Right lobe of liver (tissue), 6 donors: ENCODE measurements around the gene SFTPA1. TPM values are rescaled to one million over a fixed set of nuclear protein-coding genes. Genes with fewer than 3 reads are reported as not detected.
A peak's percentile ranks its signal among the peaks of the same experiment; 100 is the strongest.
"Not testable (repeated sequence)": the region's sequence is repeated elsewhere in the genome, so short reads cannot be mapped to it uniquely, and the experiment has no call there.

Experiments used
- ATAC-seq, 4 donors: fragments of 200-7000 bp; cut with Tn5 transposase; one replicate each; pipeline ENCODE4 v1.9.1; 2020; ENCODE audit warnings: mild to moderate bottlenecking in 4 of 4, moderate library complexity in 4 of 4
- DNase-seq, 3 donors: peaks; one replicate each; pipeline ENCODE4 v3.0.0-alpha.2; 2020
- H3K27ac ChIP-seq, 3 donors: fragments of 200-600 bp; one replicate each; pipeline ENCODE4 v1.8.0; 2022
- H3K27me3 ChIP-seq, 2 donors: fragments of 200-600 bp; one replicate each; pipeline ENCODE4 v1.8.0; 2022
- H3K36me3 ChIP-seq, 4 donors: fragments of 200-600 bp; sonication (generic) in 1 of 4; one replicate each; pipeline versions ENCODE4 v1.5.1 to v1.8.0; 2017 to 2022; ENCODE audit warnings: control low read depth in 1 of 4
- H3K4me1 ChIP-seq, 4 donors: fragments of 200-600 bp; sonication (generic) in 1 of 4; one replicate each; pipeline versions ENCODE4 v1.5.1 to v1.8.0; 2017 to 2022; ENCODE audit warnings: control low read depth in 1 of 4
- H3K4me3 ChIP-seq, 3 donors: fragments of 200-600 bp; one replicate each; pipeline ENCODE4 v1.8.0; 2022
- H3K9me3 ChIP-seq, 4 donors: fragments of 200-600 bp; sonication (generic) in 1 of 4; one replicate each; pipeline versions ENCODE4 v1.5.1 to v1.8.0; 2017 to 2022; ENCODE audit warnings: control low read depth in 1 of 4
- CTCF ChIP-seq, 4 donors: fragments of 200-600 bp in 3 of 4; fragments of 450-650 bp in 1 of 4; IDR thresholded peaks; one replicate each; pipeline versions ENCODE4 v1.5.1 to v1.8.0; 2016 to 2022; ENCODE audit warnings: antibody characterized with exemption in 4 of 4, mild to moderate bottlenecking in 2 of 4
- POLR2A ChIP-seq: fragments of 450-650 bp; IDR thresholded peaks from one replicate; pipeline ENCODE4 v1.6.1; 2017; ENCODE audit warnings: antibody characterized with exemption, mild to moderate bottlenecking
- WGBS: methylation state at CpG from one replicate; pipeline ENCODE4 v1.1.6; 2018; ENCODE audit warnings: low coverage, low lambda C conversion rate; ENCODE audit not compliant: insufficient coverage; ENCODE audit errors: missing lambda C conversion rate; 5-methylcytosine and 5-hydroxymethylcytosine counted together
- intact Hi-C, 2 donors: fragments of 100-400 bp; cut with DNase I; formaldehyde crosslinking; loops; one replicate each; pipeline versions ENCODE4 v1.11.2 to v1.14.1; 2022
- total RNA-seq, 6 experiments: library from RNA; depleted of rRNA in 2 of 6; stranded (reverse); fragments of >200 nt in 2 of 6; fragmentation: NEBNext Ultra II Directional in 3 of 6; extraction: Animal tissue kit (Norgen Biotek cat#: 25700) in 3 of 6; gene quantifications; one replicate each; pipeline versions ENCODE4 v1.1.0 to v1.2.4, GENCODE V29; 2016 to 2023
- donor health status: DM: no; HTN: yes; CAD: no.
- donor health status: DM: no; HTN: no; CAD: no.
- donor health status: DM: no; HTN: no; CAD: no.
- donor health status: DM: no; HTN: yes; CAD: no.
- donor health status: DM: no; HTN: yes; CAD: no.

The SFTPA1 gene
- total RNA-seq, 6 experiments from 2014 or later = 0.12 to 0.40 (median 0.35) TPM; not detected in 3

- DNase-seq = no peak
- ATAC-seq = no peak
- H3K4me1 ChIP-seq = no peaks in the 10 kb centered on the region
- H3K4me3 ChIP-seq = no peak overlapping the region
- H3K27ac ChIP-seq = no peak overlapping the region
- TF ChIP-seq POLR2A (no peak), CTCF (IDR thresholded peaks at IDR 0.05) (no peak)
- no peaks in the 10 kb centered on the region for H3K9me3 ChIP-seq
- intact Hi-C loops = no loop called here
- H3K27me3 ChIP-seq = no peaks in the 10 kb centered on the region
- H3K36me3 ChIP-seq = no peaks in the 10 kb centered on the region
Measured at GRCh38 chr10:79605308-79605707, 5.4 kb upstream of the SFTPA1 start.

GRCh38 chr10:79608505-79609375 is 2.0 kb upstream of the SFTPA1 start:
- Histone ChIP-seq H3K4me1 (no peaks in the 10 kb centered on the region), H3K27ac (no peak overlapping the region), H3K9me3 (no peaks in the 10 kb centered on the region), H3K4me3 (no peak overlapping the region), H3K27me3 (no peaks in the 10 kb centered on the region), H3K36me3 (no peaks in the 10 kb centered on the region)
- TF ChIP-seq CTCF (IDR thresholded peaks at IDR 0.05) (peak; percentile 26 to 57 (median 52)), POLR2A (no peak)
- DNase-seq (peak in 1 of 3 donors; percentile 45), ATAC-seq (peak; percentile 59 to 79 (median 70))
- WGBS = 30% methylated on average over 13 of the region's 20 CpGs
- intact Hi-C loops = no loop called here

DNA sequence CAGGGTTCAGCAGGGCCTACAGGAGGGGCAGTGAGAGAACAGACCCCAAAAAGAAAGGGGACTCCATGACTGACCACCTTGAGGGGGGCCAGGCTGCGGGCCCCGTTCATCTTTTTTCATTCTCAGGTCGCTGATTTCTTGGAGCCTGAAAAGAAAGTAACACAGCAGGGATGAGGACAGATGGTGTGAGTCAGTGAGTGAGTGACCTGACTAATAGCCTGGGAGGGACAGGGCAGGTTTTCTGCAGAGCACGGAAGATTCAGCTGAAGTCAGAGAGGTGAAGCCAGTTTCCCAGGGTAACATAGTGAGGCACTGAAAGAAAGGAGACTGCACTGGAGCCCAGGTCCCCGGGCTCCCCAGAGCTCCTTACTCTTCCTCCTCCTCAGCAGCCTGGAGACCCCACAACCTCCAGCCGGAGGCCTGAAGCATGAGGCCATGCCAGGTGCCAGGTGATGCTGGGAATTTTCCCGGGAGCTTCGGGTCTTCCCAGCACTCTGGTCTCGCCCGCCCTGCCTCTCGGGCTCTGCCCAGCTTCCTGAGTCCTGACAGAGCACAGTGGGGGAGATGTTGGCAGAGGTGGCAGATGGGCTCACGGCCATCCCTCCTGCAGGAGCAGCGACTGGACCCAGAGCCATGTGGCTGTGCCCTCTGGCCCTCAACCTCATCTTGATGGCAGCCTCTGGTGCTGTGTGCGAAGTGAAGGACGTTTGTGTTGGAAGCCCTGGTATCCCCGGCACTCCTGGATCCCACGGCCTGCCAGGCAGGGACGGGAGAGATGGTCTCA is 646 bp downstream of the SFTPA1 start:
- 82% methylated on average over 6 of the region's 18 CpGs for WGBS
- H3K9me3 ChIP-seq, H3K36me3 ChIP-seq, H3K4me3 ChIP-seq, ATAC-seq, H3K27me3 ChIP-seq, H3K27ac ChIP-seq, H3K4me1 ChIP-seq, intact Hi-C loops, DNase-seq: not testable (repeated sequence)

GRCh38 chr10:79615577-79615976 is 4.8 kb downstream of the SFTPA1 start:
- intact Hi-C loops = no loop called here
- Histone ChIP-seq H3K4me1 (no peaks in the 10 kb centered on the region), H3K36me3 (no peaks in the 10 kb centered on the region), H3K27ac (no peak overlapping the region), H3K9me3 (no peaks in the 10 kb centered on the region), H3K4me3 (no peak overlapping the region), H3K27me3 (no peaks in the 10 kb centered on the region)
- WGBS = 51% methylated on average over 2 of the region's 3 CpGs
- ATAC-seq = no peak
- no peak for DNase-seq
- TF ChIP-seq POLR2A (no peak), CTCF (IDR thresholded peaks at IDR 0.05) (no peak)

DNA sequence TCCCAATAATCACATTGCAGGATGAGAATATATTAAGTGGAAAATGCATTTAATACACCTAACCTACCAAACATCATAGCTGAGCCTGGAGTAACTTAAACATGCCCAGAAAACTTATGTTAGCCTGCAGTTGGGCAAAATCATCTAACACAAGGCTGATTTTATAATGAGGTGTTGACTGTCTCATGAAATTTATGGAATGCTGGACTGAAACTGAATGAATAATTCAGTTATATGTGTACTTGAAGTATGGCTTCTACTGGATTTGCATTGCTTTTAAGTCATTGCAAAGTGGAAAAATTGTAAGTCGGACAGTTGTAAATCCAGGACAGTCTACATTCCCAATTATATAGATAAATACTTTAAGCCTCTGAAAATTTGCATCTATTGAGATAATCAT is 5.4 kb downstream of the SFTPA1 start:
- no peaks in the 10 kb centered on the region for H3K36me3 ChIP-seq
- no peaks in the 10 kb centered on the region for H3K9me3 ChIP-seq
- no peak overlapping the region for H3K27ac ChIP-seq
- H3K4me3 ChIP-seq = no peak overlapping the region
- no peak for ATAC-seq
- intact Hi-C loops = no loop called here
- no peak for DNase-seq
- 92% methylated on average over 1 of the region's 1 CpG for WGBS
- H3K4me1 ChIP-seq = no peaks in the 10 kb centered on the region
- no peaks in the 10 kb centered on the region for H3K27me3 ChIP-seq
- TF ChIP-seq POLR2A (no peak), CTCF (IDR thresholded peaks at IDR 0.05) (no peak)

DNA sequence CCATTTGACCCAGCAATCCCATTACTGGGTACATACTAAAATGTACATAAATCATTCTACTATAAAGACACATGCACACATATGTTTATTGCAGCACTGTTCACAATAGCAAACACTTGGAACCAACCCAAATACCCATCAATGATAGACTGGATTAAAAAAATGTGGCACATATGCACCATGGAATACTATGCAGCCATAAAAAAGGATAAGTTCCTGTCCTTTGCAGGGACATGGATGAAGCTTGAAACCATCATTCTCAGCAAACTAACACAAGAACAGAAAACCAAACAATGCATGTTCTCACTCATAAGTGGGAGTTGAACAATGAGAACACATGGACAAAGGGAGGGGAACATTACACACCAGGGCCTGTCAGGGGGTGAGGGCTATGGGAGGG is 12.9 kb downstream of the SFTPA1 start:
- H3K27ac ChIP-seq, H3K27me3 ChIP-seq, DNase-seq, H3K4me3 ChIP-seq, H3K9me3 ChIP-seq, H3K4me1 ChIP-seq, H3K36me3 ChIP-seq, ATAC-seq, intact Hi-C loops: not testable (repeated sequence)
